ENCODE measurements around the gene IKBKE. TPM values are rescaled to one million over a fixed set of nuclear protein-coding genes. Genes with fewer than 3 reads are reported as not detected.
A peak's percentile ranks its signal among the peaks of the same experiment; 100 is the strongest.

The IKBKE gene
- total and polyA plus RNA-seq, 9 donors = 3.4 to 6.2 (median 4.0) TPM

- peaks cover 7% of the 10 kb centered on the region for H3K27me3 ChIP-seq (ENCODE audit: control insufficient read depth, insufficient read depth, low read length)
- peaks cover 51% of the 10 kb centered on the region for H3K36me3 ChIP-seq (ENCODE audit: control insufficient read depth, insufficient read depth, low read length)
- no peak overlapping the region for H3K4me3 ChIP-seq (ENCODE audit: low read length)
- WGBS (ENCODE audit: insufficient coverage) = 89% methylated on average over 1 of the region's 1 CpG
- no peak overlapping the region for H3K27ac ChIP-seq (ENCODE audit: low read length)
- H3K4me1 ChIP-seq (ENCODE audit: control insufficient read depth, insufficient read depth, low read length) = peaks cover 21% of the 10 kb centered on the region
- no peak for DNase-seq
- no peaks in the 10 kb centered on the region for H3K9me3 ChIP-seq (replicated peaks; ENCODE audit: control insufficient read depth, low read depth, low read length)
Measured at GRCh38 chr1:206463137-206463536, 7.1 kb upstream of the IKBKE start.

DNA sequence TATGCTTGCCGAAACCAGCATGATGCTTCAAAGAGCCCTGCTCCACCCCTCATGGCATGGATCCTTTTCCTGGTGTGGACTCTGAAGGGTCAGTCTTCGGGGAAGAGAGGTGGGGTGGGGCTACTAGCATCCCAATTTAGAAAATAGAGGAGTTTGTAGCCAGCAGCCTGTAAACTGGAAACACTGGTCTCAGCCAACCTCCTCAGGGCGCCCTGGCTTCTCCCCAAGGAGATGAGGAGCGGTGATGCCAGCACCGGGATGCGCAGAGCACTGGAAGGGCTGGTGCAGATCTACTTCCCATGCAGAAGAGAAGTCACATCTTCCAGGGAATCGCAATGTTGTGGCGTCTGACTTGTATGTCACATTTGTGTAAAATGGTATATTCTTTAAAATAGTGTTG is 6.4 kb upstream of the IKBKE start:
- H3K27ac ChIP-seq (ENCODE audit: low read length) = no peak overlapping the region
- peaks cover 8% of the 10 kb centered on the region for H3K27me3 ChIP-seq (ENCODE audit: control insufficient read depth, insufficient read depth, low read length)
- H3K9me3 ChIP-seq (replicated peaks; ENCODE audit: control insufficient read depth, low read depth, low read length) = no peaks in the 10 kb centered on the region
- DNase-seq = no peak
- H3K4me1 ChIP-seq (ENCODE audit: control insufficient read depth, insufficient read depth, low read length) = peaks cover 27% of the 10 kb centered on the region
- peaks cover 44% of the 10 kb centered on the region for H3K36me3 ChIP-seq (ENCODE audit: control insufficient read depth, insufficient read depth, low read length)
- no peak overlapping the region for H3K4me3 ChIP-seq (ENCODE audit: low read length)
- 89% methylated on average over 6 of the region's 8 CpGs for WGBS (ENCODE audit: insufficient coverage)

GRCh38 chr1:206464456-206464964 is 5.8 kb upstream of the IKBKE start:
- no peaks in the 10 kb centered on the region for H3K9me3 ChIP-seq (replicated peaks; ENCODE audit: control insufficient read depth, low read depth, low read length)
- 57% methylated on average over 1 of the region's 4 CpGs for WGBS (ENCODE audit: insufficient coverage)
- peaks cover 30% of the 10 kb centered on the region for H3K4me1 ChIP-seq (ENCODE audit: control insufficient read depth, insufficient read depth, low read length)

GRCh38 chr1:206465951-206466350 is 4.3 kb upstream of the IKBKE start:
- no peaks in the 10 kb centered on the region for H3K9me3 ChIP-seq (replicated peaks; ENCODE audit: control insufficient read depth, low read depth, low read length)
- peaks cover 32% of the 10 kb centered on the region for H3K36me3 ChIP-seq (ENCODE audit: control insufficient read depth, insufficient read depth, low read length)
- DNase-seq = no peak
- peaks cover 43% of the 10 kb centered on the region for H3K4me1 ChIP-seq (ENCODE audit: control insufficient read depth, insufficient read depth, low read length)
- H3K4me3 ChIP-seq (ENCODE audit: low read length) = no peak overlapping the region
- H3K27ac ChIP-seq (ENCODE audit: low read length) = no peak overlapping the region
- no CpG with 5 or more reads among the region's 2 CpGs for WGBS (ENCODE audit: insufficient coverage)
- peaks cover 8% of the 10 kb centered on the region for H3K27me3 ChIP-seq (ENCODE audit: control insufficient read depth, insufficient read depth, low read length)

More at GRCh38 chr1:206464456-206464964, 5.8 kb upstream of the IKBKE start:
- peaks cover 38% of the 10 kb centered on the region for H3K36me3 ChIP-seq (ENCODE audit: control insufficient read depth, insufficient read depth, low read length)
- no peak overlapping the region for H3K27ac ChIP-seq (ENCODE audit: low read length)
- H3K4me3 ChIP-seq (ENCODE audit: low read length) = no peak overlapping the region
- peaks cover 8% of the 10 kb centered on the region for H3K27me3 ChIP-seq (ENCODE audit: control insufficient read depth, insufficient read depth, low read length)
- DNase-seq = peak; percentile 54

GRCh38 chr1:206466840-206467649 is 3.2 kb upstream of the IKBKE start:
- H3K27ac ChIP-seq (ENCODE audit: low read length) = peak overlapping the region; percentile 47
- H3K4me3 ChIP-seq (ENCODE audit: low read length) = no peak overlapping the region
- peaks cover 45% of the 10 kb centered on the region for H3K4me1 ChIP-seq (ENCODE audit: control insufficient read depth, insufficient read depth, low read length)
- WGBS (ENCODE audit: insufficient coverage) = 40% methylated on average over 15 of the region's 15 CpGs
- no peak for DNase-seq
- H3K36me3 ChIP-seq (ENCODE audit: control insufficient read depth, insufficient read depth, low read length) = peaks cover 23% of the 10 kb centered on the region
- no peaks in the 10 kb centered on the region for H3K9me3 ChIP-seq (replicated peaks; ENCODE audit: control insufficient read depth, low read depth, low read length)
- H3K27me3 ChIP-seq (ENCODE audit: control insufficient read depth, insufficient read depth, low read length) = peaks cover 8% of the 10 kb centered on the region

GRCh38 chr1:206467915-206468314 is 2.4 kb upstream of the IKBKE start:
- Histone ChIP-seq H3K4me1 (ENCODE audit: control insufficient read depth, insufficient read depth, low read length) (peaks cover 54% of the 10 kb centered on the region), H3K36me3 (ENCODE audit: control insufficient read depth, insufficient read depth, low read length) (peaks cover 16% of the 10 kb centered on the region), H3K4me3 (ENCODE audit: low read length) (no peak overlapping the region), H3K9me3 (replicated peaks; ENCODE audit: control insufficient read depth, low read depth, low read length) (no peaks in the 10 kb centered on the region), H3K27me3 (ENCODE audit: control insufficient read depth, insufficient read depth, low read length) (peaks cover 8% of the 10 kb centered on the region), H3K27ac (ENCODE audit: low read length) (peak overlapping the region; percentile 65)
- WGBS (ENCODE audit: insufficient coverage) = 24% methylated on average over 9 of the region's 9 CpGs
- DNase-seq = peak; percentile 72

GRCh38 chr1:206468571-206468970 is 1.7 kb upstream of the IKBKE start:
- no peak for DNase-seq
- 83% methylated on average over 2 of the region's 3 CpGs for WGBS (ENCODE audit: insufficient coverage)
- H3K36me3 ChIP-seq (ENCODE audit: control insufficient read depth, insufficient read depth, low read length) = peaks cover 10% of the 10 kb centered on the region
- peak overlapping the region; percentile 65 for H3K27ac ChIP-seq (ENCODE audit: low read length)
- peaks cover 8% of the 10 kb centered on the region for H3K27me3 ChIP-seq (ENCODE audit: control insufficient read depth, insufficient read depth, low read length)
- peaks cover 57% of the 10 kb centered on the region for H3K4me1 ChIP-seq (ENCODE audit: control insufficient read depth, insufficient read depth, low read length)
- no peak overlapping the region for H3K4me3 ChIP-seq (ENCODE audit: low read length)
- H3K9me3 ChIP-seq (replicated peaks; ENCODE audit: control insufficient read depth, low read depth, low read length) = no peaks in the 10 kb centered on the region

GRCh38 chr1:206469411-206469932 is 804 bp upstream of the IKBKE start:
- no peak overlapping the region for H3K27ac ChIP-seq (ENCODE audit: low read length)
- H3K9me3 ChIP-seq (replicated peaks; ENCODE audit: control insufficient read depth, low read depth, low read length) = no peaks in the 10 kb centered on the region
- peaks cover 57% of the 10 kb centered on the region for H3K4me1 ChIP-seq (ENCODE audit: control insufficient read depth, insufficient read depth, low read length)
- WGBS (ENCODE audit: insufficient coverage) = no CpG with 5 or more reads among the region's 2 CpGs
- no peak overlapping the region for H3K4me3 ChIP-seq (ENCODE audit: low read length)
- DNase-seq = no peak
- H3K27me3 ChIP-seq (ENCODE audit: control insufficient read depth, insufficient read depth, low read length) = peaks cover 8% of the 10 kb centered on the region
- peaks cover 3% of the 10 kb centered on the region for H3K36me3 ChIP-seq (ENCODE audit: control insufficient read depth, insufficient read depth, low read length)

DNA sequence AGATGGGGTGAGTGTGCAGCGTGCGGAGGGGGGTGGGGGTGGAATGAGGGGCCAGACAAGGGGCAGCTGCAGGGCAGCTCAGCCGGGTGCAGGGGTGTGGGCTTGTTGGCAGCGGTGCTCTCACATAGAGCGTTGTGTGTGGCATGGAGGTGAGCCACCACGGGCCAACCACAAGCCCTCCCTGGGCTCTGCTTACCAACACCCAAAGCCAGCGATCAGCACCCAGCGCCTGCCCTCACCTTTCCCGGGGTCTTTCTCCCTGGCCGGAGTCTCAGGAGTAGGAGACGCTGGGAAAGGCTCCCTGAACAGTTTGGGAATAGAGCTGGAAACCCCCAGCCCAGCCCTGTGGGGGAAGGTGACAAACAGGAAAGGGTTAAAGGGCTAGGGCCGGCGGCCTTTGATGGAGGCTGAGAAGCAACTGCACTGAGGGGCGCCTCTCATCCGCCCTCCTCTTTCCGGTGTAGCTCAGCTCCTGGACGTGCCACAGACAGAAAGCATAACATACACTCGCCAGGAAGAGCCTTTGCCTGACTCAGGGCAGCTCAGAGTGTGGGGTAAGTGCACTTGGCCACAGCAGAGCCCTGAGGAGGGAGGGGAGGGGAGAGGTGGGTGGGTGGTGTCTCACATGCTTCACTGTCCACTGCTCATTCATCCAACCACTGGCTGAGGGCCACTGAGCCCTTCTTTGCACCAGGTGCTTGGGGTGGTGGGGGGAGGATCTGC is 577 bp downstream of the IKBKE start:
- H3K27ac ChIP-seq (ENCODE audit: low read length) = peak overlapping the region; percentile 47

GRCh38 chr1:206471415-206471801 is 1.1 kb downstream of the IKBKE start:
- 20% methylated on average over 4 of the region's 7 CpGs for WGBS (ENCODE audit: insufficient coverage)
- H3K36me3 ChIP-seq (ENCODE audit: control insufficient read depth, insufficient read depth, low read length) = peaks cover 14% of the 10 kb centered on the region
- no peaks in the 10 kb centered on the region for H3K9me3 ChIP-seq (replicated peaks; ENCODE audit: control insufficient read depth, low read depth, low read length)
- peaks cover 8% of the 10 kb centered on the region for H3K27me3 ChIP-seq (ENCODE audit: control insufficient read depth, insufficient read depth, low read length)
- H3K4me3 ChIP-seq (ENCODE audit: low read length) = no peak overlapping the region
- peaks cover 57% of the 10 kb centered on the region for H3K4me1 ChIP-seq (ENCODE audit: control insufficient read depth, insufficient read depth, low read length)
- no peak for DNase-seq
- no peak overlapping the region for H3K27ac ChIP-seq (ENCODE audit: low read length)

More for the DNA sequence above, 577 bp downstream of the IKBKE start:
- Histone ChIP-seq H3K36me3 (ENCODE audit: control insufficient read depth, insufficient read depth, low read length) (peaks cover 8% of the 10 kb centered on the region), H3K27me3 (ENCODE audit: control insufficient read depth, insufficient read depth, low read length) (peaks cover 8% of the 10 kb centered on the region), H3K4me3 (ENCODE audit: low read length) (peak overlapping the region; percentile 56), H3K9me3 (replicated peaks; ENCODE audit: control insufficient read depth, low read depth, low read length) (no peaks in the 10 kb centered on the region), H3K4me1 (ENCODE audit: control insufficient read depth, insufficient read depth, low read length) (peaks cover 57% of the 10 kb centered on the region)
- whole genome bisulfite sequencing (ENCODE audit: insufficient coverage) = 0% methylated on average over 9 of the region's 18 CpGs
- peak; percentile 49 for DNase-seq

Measured in muscle of leg (tissue), 11 donors.